ENCODE results near the gene ARL3.

ARL3 gene

DNA sequence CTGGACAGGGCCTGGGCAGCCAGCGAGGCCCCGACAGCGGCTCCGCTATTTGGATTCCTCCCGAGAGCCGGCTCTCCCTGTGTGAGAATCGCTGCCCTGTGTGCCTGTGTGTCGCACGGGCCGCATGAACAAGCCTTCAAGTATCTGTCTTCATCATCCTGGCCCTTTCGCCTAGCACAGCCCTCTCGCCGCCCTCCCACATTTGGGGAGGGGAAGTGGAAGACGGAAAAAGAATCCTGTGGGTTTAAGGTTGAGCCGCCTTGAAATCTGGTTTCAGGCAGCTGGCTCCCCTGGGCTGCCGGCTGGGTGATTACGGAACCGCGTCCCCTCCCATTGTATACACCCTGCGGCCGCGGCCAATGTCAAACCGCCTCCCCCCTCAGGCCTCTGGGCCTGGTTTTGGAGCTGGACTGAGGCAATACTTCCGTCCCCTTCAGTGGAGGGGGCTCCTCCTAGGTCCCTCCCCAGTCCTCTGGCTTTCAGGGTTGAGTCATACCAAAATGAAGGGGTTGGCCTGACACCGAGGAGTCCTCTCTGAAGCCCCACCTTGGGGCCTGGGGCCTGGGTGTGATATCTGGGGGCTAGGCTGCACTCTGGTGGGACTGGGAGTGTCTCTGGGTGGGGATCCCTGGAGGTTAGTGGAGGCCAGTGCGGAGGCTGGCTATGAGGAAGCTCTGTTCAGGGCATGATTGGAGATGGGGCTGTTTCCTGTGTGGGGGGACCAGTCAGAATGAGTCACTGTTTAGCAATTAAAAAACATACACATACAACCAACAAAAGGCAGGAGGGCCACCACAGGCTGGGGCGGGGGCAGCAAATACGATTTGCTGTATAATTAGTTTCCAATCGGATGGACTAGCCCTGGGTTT, 68.2 kb downstream of the ARL3 start:
- no peak for DNase-seq (ENCODE audit: insufficient read length, low spot score)
- no peak for FAIRE-seq

DNA sequence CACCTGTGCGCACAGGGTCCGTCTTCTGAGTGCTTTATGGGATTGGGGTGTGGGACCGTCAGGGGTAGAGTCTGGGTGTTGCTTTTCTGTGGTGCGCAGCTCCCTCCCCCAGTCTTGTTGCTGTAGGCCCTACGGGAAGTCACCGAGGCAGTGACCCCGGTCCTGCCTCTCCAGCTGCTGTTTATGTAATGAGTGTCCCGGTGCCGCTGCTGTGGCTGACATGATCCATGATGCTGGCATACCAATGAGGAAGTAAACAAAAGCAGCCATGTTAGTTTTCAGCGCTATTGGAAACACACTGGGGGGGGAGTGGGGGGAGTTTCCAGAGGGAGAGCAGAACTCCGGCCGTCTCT, 68.8 kb downstream of the ARL3 start:
- DNase-seq (ENCODE audit: insufficient read length, low spot score) (no peak), FAIRE-seq (no peak)
- TF ChIP-seq, protein P1, sequence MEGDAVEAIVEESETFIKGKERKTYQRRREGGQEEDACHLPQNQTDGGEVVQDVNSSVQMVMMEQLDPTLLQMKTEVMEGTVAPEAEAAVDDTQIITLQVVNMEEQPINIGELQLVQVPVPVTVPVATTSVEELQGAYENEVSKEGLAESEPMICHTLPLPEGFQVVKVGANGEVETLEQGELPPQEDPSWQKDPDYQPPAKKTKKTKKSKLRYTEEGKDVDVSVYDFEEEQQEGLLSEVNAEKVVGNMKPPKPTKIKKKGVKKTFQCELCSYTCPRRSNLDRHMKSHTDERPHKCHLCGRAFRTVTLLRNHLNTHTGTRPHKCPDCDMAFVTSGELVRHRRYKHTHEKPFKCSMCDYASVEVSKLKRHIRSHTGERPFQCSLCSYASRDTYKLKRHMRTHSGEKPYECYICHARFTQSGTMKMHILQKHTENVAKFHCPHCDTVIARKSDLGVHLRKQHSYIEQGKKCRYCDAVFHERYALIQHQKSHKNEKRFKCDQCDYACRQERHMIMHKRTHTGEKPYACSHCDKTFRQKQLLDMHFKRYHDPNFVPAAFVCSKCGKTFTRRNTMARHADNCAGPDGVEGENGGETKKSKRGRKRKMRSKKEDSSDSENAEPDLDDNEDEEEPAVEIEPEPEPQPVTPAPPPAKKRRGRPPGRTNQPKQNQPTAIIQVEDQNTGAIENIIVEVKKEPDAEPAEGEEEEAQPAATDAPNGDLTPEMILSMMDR (IDR thresholded peaks at IDR 0.05; ENCODE audit: insufficient read depth, missing control alignments), result no peak

More for the DNA sequence above, 68.2 kb downstream of the ARL3 start:
- TF ChIP-seq, protein P1 (IDR thresholded peaks at IDR 0.05; ENCODE audit: insufficient read depth, missing control alignments), result no peak

DNA sequence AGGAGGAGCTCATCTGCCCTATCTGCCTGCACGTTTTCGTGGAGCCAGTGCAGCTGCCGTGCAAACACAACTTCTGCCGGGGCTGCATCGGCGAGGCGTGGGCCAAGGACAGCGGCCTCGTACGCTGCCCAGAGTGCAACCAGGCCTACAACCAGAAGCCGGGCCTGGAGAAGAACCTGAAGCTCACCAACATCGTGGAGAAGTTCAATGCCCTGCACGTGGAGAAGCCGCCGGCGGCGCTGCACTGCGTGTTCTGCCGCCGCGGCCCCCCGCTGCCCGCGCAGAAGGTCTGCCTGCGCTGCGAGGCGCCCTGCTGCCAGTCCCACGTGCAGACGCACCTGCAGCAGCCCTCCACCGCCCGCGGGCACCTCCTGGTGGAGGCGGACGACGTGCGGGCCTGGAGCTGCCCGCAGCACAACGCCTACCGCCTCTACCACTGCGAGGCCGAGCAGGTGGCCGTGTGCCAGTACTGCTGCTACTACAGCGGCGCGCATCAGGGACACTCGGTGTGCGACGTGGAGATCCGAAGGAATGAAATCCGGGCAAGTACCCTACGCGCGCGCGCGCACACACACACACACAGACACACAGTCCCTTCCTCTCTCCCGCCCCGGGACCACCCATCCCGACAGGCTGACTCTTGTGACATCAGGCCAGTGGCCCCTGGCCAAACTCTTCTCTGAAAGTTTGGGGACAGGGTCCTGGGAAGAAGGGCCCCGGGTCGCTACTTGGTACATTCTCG, 69.4 kb downstream of the ARL3 start:
- DNase-seq (ENCODE audit: insufficient read length, low spot score) (no peak), FAIRE-seq (no peak)
- TF ChIP-seq, protein P1 (IDR thresholded peaks at IDR 0.05; ENCODE audit: insufficient read depth, missing control alignments), result peak; percentile 57

DNA sequence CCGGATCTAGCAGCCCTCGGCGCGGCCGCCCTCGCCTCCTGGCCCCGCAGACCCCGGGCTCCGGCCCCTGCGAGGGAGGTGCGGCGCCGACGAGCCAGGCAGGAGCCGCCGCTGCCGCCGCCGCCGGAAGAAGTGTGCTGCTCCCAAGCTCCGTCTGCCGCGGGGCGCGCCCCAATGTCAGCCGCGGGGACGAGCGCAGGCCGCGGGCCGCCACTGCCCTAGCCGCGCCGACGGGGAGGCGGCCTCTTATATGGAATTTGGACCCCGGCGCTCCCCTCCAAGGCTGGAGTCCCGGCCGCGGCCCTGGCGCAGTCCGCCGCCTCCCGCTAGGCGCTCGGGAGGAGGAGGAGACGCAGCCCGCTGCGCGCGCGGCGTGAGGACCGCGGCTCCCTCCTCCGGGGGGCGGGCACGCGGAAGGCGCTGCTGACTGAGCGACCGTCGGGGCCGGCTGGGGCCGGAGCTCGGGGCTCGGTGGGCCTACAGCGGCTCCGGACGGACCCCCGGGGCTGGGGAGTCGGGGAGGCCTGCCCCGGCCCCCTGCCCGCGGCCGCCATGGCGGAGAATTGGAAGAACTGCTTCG, 70.0 kb downstream of the ARL3 start, which contains the start of gene TRIM8:
TRIM8 (plus strand) TSS at position 414 of the 580 bp plus-strand sequence; CDS start at position 553, 139 bp downstream.
- FAIRE-seq, result no peak
- TF ChIP-seq, protein P1 (IDR thresholded peaks at IDR 0.05; ENCODE audit: insufficient read depth, missing control alignments), result no peak
- DNase-seq (ENCODE audit: insufficient read length, low spot score), result no peak

DNA sequence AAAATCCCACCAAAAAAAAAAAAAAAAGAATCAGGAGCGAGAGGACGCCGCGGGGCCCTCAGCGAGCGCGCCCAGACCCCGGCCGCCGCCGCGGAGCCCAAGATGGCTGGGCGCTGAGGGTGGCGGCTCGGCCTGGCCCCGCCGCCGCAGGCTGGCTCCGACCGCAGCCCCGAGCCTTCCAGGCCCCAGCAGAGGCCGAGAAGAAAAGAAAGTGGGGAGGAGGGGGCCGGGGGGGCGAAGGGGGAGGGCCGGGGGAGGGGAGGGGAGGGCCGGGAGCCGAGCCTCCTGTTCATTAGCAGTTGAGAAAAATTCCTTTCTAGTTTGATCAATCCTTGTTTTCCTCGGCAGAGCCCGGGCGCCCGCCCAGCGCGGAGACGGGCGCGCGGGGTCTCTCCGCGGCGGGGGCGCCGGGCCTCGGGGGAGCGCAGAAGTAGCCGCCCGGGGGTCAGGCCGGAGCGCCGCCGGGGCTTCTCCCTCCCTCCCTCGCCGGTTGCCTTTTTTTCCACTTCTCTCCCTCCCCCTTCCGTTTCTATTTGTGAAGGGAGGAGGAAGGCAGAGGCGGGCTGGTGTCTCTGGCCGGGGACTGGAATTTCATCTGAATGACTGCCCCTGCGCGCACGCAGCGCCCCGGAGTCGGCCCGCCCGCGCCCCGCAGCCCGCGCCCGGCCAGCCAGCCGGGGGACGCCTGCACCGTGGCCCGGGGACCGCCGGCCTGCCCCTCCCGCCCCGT, 70.7 kb downstream of the ARL3 start:
- DNase-seq (ENCODE audit: insufficient read length, low spot score) (no peak), FAIRE-seq (no peak)
- TF ChIP-seq, protein P1 (IDR thresholded peaks at IDR 0.05; ENCODE audit: insufficient read depth, missing control alignments), result no peak

DNA sequence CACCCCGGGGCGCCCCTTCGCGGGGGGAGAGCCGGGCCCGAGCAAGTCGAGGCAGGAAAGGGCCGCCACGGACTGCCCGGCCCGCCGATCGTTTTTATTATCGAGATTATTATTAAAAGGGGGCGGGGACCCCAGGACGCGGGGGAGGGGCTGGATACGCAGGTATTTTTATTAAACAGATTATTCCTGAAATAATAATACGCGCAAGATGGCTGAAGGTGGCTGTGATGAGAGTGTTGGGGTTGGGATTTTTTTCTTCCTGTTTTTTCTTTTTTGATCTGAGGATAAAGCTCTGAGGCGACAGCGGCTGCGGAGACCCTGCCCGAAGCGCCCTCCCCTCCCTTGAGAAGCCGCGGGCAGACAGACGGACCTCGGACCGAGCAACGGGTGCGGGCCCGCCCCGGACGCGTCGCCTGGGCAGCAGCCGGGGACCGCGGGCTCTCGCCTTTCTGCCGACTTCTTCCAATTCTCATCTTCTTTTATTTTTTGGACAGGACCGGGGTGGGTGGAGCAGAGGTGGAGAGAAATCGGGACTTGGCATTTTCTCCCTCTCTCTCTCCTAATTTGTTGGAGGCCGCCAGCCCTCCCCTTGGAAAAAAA, 71.4 kb downstream of the ARL3 start:
- no peak for DNase-seq (ENCODE audit: insufficient read length, low spot score)
- no peak for FAIRE-seq
- TF ChIP-seq, protein P1 (IDR thresholded peaks at IDR 0.05; ENCODE audit: insufficient read depth, missing control alignments), result no peak
